IPS-NIHi11 (cell line): Measurements from ENCODE around the gene GAREM1.
"Not testable (repeated sequence)": the region's sequence is repeated elsewhere in the genome, so short reads cannot be mapped to it uniquely, and the experiment has no call there.

Experiments
- DNase-seq: peaks from one replicate; pipeline ENCODE4 v3.0.0; 2012; ENCODE audit warnings: mixed read lengths, low spot score

The GAREM1 gene

DNA sequence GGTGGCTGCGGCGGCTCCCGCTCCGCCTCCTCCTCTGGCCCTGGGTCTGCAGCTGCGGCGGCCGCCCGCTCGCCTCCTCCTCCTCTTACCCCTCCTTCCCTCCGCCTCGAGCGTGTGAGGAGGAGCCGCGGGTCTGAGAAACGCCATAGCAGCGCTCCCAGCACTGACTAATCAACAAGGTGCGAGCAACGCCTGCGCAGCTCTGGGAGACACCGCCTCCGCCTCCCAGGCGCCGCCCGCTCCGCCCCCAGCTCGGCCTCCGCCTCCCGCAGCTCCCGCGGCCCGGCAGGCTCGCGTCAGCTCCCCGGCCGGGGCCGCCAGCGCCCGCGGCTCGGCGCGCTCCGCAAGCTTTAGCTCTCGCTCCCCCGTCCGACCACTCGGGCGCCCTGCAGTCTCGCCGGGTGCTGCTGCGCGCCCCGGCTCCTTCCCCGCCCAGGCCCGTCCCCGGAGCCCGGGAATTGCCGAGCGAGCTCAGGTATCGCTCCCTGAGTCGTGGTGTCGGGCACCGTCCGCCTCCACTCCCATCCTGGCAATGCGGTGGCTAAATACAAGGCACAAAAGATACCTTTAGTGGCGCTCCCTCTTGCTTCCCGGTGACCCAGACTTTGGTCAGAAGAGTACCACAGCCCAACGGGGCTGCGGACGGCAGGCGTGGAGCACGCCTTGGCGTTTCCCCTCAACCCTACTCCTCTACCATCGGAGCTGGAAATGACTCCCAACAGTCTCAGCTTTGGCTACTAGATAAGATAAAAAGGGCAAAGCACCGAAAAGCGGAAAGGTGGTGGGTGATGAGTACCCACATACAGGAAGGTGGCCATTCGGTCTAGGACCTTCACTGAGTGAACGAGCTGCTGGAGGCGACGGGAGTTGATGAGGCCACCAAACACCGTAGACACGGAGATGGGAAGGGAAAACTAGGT, at the start of gene GAREM1:
Gene GAREM1 (minus strand): TSS at position 169 of the 920 bp plus-strand sequence. CDS start 454 bp downstream, outside the sequence.
- peak; percentile 96 for DNase-seq

DNA sequence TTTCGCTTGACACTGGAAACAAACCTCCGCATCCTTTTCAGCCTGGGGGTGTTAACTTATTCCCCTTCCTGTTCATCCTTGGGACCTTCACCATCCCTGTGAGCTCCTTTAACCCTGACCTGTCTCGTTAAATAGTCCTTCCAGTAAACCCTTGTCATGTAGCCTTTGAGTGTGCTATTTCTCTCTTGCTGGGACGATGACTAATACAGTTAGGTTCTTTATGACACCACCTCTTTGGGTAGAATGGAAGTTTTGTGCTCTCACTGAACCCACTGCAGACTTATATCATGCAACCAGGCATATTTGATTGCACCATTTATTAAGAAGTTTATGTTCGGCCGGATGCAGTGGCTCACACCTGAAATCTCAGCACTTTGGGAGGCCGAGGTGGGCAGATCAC, 40.5 kb upstream of the GAREM1 start:
- no peak for DNase-seq

DNA sequence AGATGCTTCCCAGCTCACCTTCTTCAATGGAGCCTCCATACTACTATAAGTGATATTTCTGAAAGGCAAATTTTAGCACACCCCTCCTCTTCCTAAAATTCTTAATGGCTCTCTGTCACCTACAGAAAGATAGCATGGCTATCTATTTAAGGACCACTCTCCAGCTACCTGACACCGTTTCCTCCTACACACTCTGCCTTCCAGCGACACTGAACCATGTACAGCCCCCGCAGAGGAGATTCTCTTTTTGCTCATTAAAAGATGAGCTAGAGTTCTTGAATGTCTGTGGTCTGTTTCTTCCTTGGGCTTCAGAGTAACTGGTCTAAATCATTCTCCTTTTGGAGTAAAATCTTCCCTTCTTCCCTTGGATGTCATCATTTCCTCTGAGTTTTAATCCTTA, 38.4 kb upstream of the GAREM1 start:
- no peak for DNase-seq

DNA sequence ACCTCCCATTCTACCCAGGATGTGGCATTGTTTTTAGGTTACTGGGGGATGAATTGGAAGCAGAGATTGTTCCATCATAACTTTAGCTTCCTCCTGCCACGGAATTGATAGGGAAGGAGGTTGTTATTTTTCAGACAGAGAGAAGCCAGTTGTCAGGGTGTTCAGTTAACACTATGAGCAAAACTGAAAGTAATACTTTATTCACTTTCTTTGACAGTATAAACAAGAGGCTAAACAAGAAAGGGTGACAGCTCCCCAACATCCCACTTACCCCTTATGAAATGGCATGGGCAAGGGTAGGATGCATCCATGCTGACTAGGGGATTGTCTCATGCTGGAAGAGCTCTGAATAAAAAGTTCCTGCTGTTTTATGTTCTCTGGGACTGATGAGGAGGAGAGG, 36.4 kb upstream of the GAREM1 start:
- DNase-seq: no peak

DNA sequence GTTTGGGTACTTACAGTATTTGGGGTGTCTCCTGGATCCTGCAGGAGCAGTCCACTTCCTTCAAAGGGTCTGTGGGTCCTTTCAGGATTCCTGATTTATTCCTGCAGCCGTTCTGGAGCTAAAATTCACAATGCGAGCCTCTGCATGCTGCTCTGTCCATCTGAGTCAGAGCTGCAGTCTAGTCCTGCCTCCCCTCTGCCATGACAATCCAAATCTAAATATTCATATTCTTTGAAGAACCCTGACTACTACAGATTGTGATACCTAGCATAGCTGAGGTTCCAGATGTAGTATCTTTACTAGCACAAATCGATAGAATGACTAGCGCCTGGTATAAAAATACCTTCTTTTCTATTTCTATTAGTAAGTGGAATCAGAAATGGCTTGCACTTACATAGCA, 31.3 kb upstream of the GAREM1 start:
- no peak for DNase-seq

DNA sequence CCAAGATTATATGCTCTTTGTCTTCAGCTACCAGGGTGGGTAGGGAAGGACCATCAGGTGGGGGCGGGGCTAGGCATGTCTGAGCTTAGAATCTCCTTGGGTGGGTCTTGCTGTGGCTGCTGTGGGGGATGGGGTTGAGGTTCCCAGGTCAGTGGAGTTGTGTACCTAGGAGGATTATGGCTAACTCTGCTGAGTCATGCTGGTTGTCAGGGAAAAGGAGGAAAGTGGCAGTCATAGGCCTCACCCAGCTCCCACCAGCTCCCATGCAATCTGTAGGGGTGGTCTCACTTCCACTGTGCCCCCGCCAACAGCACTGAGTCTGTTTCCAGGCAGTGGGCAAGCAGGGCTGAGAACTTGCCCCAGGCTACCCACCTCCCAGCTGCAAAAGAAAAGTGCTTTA, 30.6 kb upstream of the GAREM1 start:
- not testable (repeated sequence) for DNase-seq

DNA sequence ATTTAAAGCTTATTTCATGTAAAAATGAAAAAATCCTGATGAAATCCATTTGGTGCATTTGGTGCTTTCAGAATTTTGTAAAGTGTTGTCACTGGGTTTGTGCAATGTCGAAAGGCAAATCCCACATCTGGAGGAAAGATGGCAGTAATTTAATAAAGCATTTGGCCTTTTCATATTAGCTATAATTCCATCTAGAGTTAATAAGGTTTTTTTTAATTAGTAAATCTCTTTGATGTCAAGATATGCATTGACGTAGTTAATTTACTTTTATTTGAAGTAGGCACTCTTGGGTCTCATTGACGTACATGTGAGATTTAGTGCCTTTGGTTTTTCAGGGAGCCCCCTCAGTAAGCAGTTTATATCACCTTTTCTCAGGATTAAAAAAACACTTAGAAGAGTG, 12.3 kb upstream of the GAREM1 start:
- DNase-seq: no peak

DNA sequence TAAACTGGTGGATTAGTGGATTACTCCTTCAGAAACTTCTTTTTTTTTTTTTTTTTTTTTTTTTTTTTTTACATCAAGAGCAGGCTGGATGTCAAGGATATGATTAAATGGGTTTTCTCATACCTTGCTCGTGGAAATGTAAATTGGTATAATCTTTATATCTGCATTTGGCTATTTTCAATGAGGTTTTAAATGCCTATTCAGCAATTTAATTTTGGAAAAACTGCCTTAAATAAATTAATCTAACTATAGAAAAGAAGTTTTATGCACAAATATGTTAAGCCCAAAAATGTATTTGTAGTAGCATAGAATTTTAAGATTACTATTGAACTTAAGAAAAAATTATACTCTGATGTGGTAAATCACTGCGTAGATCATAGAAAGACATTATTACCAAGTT, 11.4 kb upstream of the GAREM1 start:
- no peak for DNase-seq

DNA sequence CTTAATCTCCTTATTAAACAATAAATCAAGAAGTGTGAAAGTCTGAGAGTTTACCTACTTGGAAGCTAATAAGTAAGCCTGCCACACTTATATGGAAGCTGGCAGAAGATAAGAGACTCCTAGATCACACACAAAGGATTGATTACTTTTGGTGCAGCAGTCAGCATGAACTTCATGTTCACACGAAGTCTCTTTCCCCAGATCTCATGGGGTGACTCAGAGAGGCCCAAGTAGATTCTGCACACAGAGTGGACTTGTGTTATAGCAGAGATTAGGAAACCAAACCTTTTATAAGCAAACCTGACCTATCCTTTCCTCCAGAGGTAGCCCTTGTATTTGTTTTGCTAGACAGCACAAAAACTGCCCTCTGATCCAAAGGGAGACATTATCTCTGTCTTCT, 9.9 kb upstream of the GAREM1 start:
- DNase-seq: no peak

DNA sequence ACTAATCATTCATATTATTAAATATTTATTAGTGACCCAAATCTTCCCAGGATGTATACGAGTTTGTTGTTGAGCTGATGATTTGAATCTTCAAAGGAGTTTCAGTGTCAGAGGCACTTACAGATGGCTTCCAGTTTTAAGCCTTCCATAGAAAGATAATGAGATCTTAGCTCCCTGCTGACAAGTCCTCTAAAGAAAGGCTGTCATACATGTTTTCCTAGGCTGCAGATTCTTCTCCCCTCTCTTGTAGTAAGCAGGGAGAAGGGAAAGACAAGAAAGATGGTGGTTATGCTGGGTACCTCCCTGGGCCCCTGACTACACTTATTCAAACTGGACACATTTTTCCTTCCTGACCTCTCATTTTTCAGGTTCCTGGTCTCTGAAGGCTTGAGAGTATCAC, 8.1 kb upstream of the GAREM1 start:
- peak; percentile 9 for DNase-seq

DNA sequence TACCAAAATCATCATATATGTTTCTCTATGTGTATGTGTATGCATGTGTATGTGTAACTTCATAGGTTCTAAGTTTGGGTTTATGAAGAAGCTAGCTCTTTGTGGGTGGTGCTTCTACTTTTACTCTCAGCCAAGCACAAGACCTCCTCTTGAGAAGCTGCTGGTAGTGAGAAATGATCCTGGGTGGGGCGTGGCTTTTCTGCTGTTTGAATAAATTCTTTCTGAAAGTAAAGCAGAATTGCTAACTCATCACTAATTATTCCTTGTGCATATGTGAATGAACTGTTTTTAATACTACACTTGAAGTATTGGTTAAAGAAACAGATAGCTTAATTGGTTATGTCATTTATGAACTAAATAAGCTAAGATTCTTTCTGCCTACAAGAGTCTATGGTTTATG, 7.6 kb upstream of the GAREM1 start:
- no peak for DNase-seq

DNA sequence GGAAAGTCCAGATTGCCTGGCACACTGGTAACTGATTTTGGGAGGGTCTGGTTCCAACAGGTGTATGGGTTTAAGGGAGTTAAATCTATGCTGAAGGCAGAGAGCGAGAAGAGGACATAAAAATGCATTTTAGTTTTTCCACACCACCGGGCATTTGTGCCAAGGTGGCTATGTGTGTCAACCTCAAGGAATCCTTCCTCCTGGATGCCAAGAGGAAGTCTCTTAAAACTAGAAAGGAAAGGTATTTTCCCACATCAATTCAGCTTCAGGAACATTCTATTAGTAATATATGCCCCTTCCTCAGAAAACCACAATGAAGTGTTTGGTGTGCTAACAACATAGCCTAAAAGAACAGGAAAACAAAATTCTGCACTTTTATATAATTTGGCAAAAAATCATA, 5.4 kb upstream of the GAREM1 start:
- no peak for DNase-seq

DNA sequence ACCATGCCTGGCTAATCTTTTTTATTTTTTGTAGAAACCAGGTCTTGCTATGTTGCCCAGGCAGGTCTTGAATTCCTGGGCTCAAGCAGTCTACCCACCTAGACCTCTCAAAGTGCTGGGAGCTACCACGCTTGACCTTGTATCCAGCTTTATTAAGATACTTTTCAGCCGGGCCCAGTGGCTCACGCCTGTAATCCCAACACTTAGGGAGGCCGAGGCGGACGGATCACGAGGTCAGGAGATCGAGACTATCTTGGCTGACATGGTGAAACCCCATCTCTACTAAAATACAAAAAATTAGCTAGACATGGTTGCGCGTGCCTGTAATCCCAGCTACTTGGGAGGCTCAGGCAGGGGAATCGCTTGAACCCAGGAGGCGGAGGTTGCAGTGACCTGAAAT, 4.4 kb upstream of the GAREM1 start:
- not testable (repeated sequence) for DNase-seq

DNA sequence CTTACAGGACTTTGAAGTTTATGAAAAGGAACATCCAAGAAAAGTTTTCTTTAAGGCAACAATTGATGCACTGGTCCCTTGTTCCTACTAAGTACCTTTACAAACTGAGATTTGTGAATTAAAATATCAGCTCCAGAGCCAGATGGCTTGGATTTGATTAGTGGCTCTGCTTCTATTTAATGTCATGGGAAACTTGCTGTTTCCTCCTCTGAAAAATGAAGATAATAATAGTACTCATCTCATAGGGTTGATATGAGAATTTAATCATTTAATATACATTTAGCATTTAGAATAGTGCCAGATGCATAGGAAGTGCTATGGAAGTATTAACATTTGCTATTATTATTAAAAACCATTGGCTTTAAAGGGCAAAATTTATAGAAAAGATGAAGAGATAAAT, 2.6 kb upstream of the GAREM1 start:
- DNase-seq: no peak

DNA sequence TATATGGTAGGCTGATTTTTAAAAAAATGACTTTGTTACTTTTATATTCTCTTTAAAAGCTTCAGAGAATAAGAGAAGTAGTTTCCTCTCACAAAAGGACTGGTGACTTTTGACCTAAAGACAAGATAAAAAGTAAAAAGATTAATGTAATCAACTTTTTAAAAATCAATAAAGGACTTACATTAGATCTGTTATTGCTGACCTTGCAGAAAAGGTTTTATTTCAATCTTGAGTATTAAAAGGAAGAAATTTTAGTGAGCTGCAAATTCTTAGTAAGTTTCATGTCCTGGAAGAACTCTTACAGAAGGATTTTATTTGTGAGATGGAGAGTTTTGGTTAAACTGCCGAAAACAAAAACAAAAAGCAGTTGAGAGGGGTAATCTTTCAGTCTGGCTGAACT, 2.2 kb upstream of the GAREM1 start:
- no peak for DNase-seq

DNA sequence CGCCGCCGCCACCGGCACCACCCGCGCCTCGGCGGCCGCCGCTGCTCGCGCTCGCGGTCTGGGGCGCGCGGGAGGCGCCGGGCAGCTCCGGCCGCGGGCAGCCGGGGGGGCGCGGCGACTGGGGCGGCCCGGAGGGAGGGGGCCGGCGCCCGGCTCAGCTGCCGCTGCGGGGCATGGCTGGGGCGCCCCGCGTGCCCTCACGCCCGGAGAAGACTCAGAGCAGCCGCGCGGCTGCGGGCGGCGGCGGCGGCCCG, 295 bp downstream of the GAREM1 start:
- DNase-seq: no peak

DNA sequence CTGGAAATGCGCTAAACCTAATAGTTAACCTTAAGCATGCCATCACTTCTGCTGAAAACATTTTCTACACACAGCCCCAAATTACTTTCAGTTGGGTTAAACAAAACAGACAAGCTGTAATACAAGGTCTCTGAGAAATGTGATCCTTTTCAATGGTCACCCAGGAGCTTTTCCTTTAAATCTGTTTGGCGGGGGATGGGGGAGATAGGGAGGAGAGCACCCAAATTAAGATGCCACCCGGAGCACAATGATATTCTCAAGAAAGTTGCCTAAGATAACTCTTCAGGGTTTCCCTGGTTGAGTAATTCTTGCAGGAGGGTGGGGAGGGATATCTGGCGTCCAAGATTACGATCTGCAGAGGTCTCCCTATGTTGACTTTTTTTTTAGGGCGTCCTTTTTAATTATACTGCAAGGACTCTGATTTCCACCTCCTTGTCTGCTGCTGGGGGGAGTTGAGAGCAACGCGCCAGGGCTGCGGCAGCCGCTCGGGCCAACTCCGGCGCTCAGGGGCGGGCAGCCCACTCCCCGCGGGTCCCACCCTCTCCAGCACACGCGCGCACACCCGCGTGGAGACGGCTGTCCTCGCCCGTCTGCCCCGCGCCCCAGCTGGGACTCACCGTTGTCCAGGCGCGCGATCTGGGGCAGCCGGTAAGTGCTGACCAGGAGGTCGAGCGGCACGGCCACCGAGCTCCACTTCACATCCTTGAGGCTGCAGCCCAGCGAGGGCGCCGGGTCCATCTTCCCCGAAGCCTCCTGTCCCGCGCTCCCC, 807 bp downstream of the GAREM1 start:
- no peak for DNase-seq

DNA sequence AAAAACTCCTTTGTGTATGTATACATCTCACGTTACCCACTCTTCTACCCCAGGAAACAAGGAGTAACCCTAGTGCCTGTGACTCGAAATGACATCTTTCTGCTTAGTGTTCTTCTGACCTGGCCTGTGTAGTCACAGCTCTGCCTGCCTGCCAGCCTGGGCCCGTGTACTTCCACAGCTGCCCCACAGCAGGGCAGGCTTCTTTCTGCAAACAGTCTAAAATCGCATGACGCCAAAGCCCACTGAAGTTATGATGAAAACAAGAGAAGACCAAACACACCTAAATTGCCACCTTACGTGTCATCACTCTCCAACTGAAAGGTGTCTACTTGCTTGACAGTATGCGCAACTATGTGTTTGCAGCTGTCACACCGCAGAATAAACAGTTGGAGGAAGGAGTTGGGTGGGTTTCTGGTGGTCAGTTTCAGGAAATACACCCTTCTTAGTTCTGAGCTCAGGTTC, 1.5 kb downstream of the GAREM1 start:
- DNase-seq: peak; percentile 15

DNA sequence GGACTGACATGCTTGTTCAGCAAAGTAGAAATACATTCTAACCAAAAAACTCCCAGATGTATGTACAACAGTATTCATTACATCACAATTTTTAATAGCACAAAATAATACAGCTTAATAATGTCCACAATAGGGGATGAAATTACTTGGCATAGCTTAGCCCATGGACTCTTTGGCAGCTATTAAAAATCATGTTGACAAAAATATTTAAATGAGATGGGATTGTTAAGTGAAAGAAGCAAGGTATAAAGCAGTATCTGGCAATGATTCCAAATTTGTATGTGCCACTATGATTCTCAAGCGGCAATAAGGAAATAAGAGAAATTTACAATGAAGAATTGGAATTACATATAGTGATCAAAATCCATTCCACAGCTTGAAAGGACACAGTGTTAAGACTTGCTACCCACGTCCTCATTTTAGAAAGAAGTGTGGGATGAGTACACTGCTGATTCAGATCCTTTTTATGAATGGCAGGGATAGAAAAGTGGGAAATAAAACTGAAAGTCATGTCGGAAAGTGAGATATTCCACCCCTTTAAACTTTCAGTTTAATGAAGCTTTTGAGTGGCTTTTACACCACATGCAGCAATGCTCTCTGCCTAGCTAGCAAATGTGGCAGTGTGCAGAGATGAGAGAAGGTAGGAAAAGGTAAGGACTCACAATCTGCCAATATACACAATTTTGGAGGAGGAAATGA, 2.4 kb downstream of the GAREM1 start:
- DNase-seq: no peak

DNA sequence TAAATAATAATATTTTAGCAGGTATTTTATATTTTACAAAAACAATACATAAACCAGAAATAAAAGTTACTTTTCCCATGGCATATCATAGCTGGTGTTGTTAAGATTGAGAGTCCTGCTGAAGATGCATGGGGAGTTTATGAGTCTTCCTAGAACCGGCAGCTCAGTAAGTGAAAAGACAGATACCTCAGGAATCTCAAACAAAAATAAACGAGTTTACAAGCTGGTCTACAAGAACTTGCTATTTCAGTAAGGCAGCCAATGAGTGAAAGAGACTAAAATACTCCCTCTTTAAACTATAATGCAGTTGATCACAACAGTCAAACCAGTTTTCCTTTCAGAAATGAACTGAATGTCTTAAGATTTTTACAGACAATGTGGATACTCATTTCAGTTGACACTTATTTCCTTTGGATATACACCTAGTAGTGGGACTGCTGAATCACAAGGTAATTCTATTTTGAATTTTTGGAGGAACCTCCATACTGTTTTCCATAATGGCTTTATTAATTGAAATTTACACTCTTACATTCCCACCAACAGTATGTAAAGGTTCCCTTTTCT, 8.9 kb downstream of the GAREM1 start:
- DNase-seq: no peak

DNA sequence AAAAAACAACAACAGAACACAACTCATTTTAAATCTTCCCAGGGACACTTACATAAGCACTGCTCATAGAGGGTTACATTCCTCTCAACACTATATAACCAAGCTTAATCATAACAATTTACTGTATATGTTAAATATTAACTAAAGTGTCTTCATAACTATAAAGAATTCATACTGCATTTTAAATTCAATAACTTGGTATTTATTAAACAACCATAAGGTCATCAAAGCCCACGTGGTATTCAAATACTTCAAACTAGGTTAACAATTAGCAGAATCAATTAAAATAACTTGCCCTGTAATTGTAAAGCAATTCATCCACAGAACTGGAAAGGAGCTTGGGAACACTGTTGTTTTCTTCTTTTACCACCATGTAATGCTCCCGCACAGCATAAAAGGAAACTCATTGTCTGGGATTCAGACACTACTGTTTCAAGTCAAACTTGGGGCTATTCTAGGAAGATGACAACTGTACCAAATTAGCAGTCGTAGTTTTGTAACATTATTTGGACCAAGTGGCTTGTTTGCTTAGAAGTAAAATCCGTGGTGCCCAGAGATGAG, 10.4 kb downstream of the GAREM1 start:
- no peak for DNase-seq
